ENCODE results near the gene PAPOLB.

PAPOLB gene

GRCh38 chr7:4824120-4824775, 37.6 kb downstream of the PAPOLB start:
- no peak for DNase-seq (ENCODE audit: low read depth in 3 of 3)

GRCh38 chr7:4823441-4824119, 38.2 kb downstream of the PAPOLB start:
- DNase-seq (ENCODE audit: low read depth in 3 of 3): no peak

- no peak for DNase-seq (ENCODE audit: low read depth in 3 of 3)
These were observed 39.2 kb downstream of the PAPOLB start for GRCh38 chr7:4822677-4823076.

GRCh38 chr7:4820967-4821471, 40.8 kb downstream of the PAPOLB start:
- no peak for DNase-seq (ENCODE audit: low read depth in 3 of 3)

- DNase-seq (ENCODE audit: low read depth in 3 of 3): no peak
These were observed 41.3 kb downstream of the PAPOLB start for GRCh38 chr7:4820405-4820966.

GRCh38 chr7:4819560-4820404, 42.0 kb downstream of the PAPOLB start:
- no peak for DNase-seq (ENCODE audit: low read depth in 3 of 3)

- no peak for DNase-seq (ENCODE audit: low read depth in 3 of 3)
These were observed 43.6 kb downstream of the PAPOLB start for GRCh38 chr7:4818000-4818794.

- no peak for DNase-seq (ENCODE audit: low read depth in 3 of 3)
These were observed 44.5 kb downstream of the PAPOLB start for GRCh38 chr7:4817178-4817901.

GRCh38 chr7:4816419-4817080, 45.3 kb downstream of the PAPOLB start:
- no peak for DNase-seq (ENCODE audit: low read depth in 3 of 3)

GRCh38 chr7:4815609-4816418, 46.0 kb downstream of the PAPOLB start:
- DNase-seq (ENCODE audit: low read depth in 3 of 3): no peak

GRCh38 chr7:4815121-4815520, 46.7 kb downstream of the PAPOLB start:
- no peak for DNase-seq (ENCODE audit: low read depth in 3 of 3)

- DNase-seq (ENCODE audit: low read depth in 3 of 3): no peak
These were observed 47.4 kb downstream of the PAPOLB start for GRCh38 chr7:4814433-4814832.

GRCh38 chr7:4809666-4810065, 52.2 kb downstream of the PAPOLB start:
- no peak for DNase-seq (ENCODE audit: low read depth in 3 of 3)

- DNase-seq (ENCODE audit: low read depth in 3 of 3): no peak
These were observed 52.7 kb downstream of the PAPOLB start for GRCh38 chr7:4809091-4809591.

- DNase-seq (ENCODE audit: low read depth in 3 of 3): no peak
These were observed 53.3 kb downstream of the PAPOLB start for GRCh38 chr7:4808565-4808964.

GRCh38 chr7:4808026-4808425, 53.8 kb downstream of the PAPOLB start:
- DNase-seq (ENCODE audit: low read depth in 3 of 3): no peak

Data from stimulated activated CD4-positive, alpha-beta T cell treated with anti-CD3 and anti-CD28 coated beads, TNF-alpha, amount 100 ng/mL, for 48 hours (primary cell).